ENCODE measurements around the gene NCOA3.
A peak's percentile ranks its signal among the peaks of the same experiment; 100 is the strongest.

Gene NCOA3

GRCh38 chr20:47648943-47649342 lies 147.3 kb downstream of the NCOA3 start:
- no peak for DNase-seq

- DNase-seq, result no peak
These were observed 150.6 kb downstream of the NCOA3 start for GRCh38 chr20:47652301-47652700.

DNA sequence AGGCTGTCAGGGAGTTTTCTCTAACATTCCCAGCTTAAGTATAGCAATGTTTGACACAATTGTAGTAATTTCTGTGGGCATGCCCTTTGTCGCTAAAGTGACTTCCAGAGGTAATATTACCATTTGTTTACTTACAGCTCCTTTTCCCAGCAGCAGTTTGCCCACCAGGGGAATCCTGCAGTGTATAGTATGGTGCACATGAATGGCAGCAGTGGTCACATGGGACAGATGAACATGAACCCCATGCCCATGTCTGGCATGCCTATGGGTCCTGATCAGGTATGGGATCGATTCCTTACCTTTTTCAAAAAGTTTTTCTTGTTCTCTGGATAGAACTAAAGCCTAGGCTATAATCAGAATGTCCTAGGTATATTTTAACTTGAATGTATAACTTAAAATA lies 151.1 kb downstream of the NCOA3 start:
- DNase-seq, result no peak

GRCh38 chr20:47653869-47654268 lies 152.2 kb downstream of the NCOA3 start:
- DNase-seq, result no peak

GRCh38 chr20:47654370-47654769 lies 152.7 kb downstream of the NCOA3 start:
- no peak for DNase-seq

- no peak for DNase-seq
These were observed 153.9 kb downstream of the NCOA3 start for GRCh38 chr20:47655635-47656034.

DNA sequence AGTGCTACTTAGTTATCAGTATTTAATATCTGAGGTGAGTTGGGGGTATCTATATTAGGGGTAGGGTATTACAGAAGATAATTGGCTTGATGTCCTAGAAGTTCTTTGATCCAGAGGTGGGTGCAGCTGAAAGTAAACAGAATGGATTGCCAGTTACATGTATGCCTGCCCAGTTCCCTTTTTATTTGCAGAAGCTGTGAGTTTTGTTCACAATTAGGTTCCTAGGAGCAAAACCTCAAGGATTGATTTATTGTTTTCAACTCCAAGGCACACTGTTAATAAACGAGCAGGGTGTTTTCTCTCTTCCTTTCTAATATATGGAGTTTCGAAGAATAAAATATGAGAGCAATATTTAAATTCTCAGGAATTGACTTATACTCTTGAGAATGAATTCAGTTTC lies 154.6 kb downstream of the NCOA3 start:
- DNase-seq, result no peak

- no peak for DNase-seq
These were observed 158.4 kb downstream of the NCOA3 start for GRCh38 chr20:47659904-47660601.

GRCh38 chr20:47660602-47660905 lies 158.9 kb downstream of the NCOA3 start:
- no peak for DNase-seq

DNA sequence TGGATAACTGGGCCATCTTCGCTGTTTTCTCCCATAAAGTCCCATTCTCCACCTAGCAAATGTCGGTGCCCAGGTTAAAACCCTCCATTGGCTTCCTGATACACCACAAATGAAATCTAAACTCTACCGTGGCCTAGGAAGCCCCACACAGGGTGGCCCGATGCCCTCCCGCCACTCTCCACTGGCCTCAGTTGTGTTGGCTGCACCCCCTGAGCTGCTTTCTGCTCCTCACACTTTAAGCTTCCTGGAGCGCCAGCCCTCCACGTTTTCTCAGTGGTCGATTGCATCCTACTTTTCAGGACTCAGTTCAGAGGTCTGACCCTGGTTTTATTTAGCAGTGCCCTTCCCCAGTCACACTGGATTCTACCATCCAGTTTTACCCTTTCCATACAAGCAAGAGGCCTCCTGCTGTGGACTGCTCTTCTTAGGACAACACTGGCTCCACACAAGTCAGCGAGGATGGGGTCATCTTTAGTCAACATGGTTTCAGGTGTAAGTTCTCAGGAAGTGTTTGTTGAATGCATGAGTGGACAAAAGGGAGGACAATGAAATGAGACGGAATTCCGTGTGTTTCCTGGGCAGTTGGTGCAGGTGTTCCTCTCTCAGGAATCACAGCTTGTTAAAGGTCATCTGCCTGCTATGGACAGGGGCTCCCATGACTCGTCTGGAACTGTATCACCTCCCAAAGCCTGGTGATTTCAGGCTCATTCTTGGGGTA lies 159.5 kb downstream of the NCOA3 start:
- DNase-seq, result no peak

DNA sequence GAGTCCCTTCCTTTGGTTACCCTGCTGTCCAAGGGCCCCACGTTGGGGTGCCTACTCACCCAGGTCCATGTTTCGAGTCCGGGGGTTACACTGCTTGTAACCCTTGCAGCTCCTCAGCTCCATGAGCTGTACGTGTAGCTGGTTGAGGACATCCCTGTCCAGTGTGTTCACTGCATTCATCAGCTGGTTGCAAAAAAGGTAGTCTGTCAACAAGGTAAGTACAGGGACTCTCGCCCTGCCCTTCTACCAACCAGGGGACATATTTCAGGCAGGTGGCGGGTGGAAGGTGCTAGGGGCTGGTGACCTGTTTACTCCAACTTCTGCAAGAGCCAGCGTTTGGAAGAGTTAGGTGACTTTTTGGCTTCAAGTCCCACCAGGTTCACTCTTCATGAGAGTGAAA lies 160.0 kb downstream of the NCOA3 start:
- DNase-seq, result no peak

- DNase-seq, result no peak
These were observed 161.0 kb downstream of the NCOA3 start for GRCh38 chr20:47662483-47663353.

GRCh38 chr20:47663354-47664067 lies 161.8 kb downstream of the NCOA3 start:
- peak; percentile 56 for DNase-seq

DNA sequence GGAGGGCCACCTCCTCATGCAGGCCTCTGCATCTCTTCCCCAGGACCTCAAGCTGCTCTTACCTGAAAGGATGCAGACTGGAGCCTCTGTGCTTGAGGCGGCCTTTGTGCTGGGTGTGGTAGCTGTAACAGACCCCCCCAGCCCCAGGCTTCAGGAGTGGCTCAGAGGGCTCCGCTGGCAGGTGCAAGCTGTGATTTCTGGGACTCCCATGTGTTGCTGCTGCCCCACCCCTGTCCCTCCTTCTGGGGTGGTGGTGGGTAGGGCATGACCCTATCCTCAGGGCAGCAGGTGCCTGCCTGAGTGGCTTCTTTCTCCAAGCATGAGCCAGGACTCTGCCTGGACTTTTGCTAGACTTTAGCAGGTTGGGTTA lies 162.4 kb downstream of the NCOA3 start:
- DNase-seq, result no peak

DNA sequence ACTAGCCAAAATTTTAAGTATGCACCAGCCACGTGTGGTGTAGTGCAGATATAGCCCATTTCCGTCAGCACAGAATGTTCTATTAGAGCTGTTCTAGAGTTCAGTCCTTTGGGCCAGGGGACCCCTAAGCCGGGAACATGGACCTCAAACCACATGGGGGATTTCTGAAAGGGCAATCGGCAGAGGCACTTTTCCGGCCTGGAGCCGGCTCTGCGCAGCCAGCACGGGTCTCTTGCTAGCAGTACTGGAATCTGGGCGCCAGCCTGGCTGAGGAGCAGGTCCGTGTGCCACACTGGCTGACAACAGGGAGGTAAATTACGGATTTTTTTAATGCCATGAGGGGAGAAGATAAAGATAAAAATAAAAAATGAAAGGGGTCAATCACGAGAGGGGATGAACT lies 163.1 kb downstream of the NCOA3 start:
- no peak for DNase-seq

DNA sequence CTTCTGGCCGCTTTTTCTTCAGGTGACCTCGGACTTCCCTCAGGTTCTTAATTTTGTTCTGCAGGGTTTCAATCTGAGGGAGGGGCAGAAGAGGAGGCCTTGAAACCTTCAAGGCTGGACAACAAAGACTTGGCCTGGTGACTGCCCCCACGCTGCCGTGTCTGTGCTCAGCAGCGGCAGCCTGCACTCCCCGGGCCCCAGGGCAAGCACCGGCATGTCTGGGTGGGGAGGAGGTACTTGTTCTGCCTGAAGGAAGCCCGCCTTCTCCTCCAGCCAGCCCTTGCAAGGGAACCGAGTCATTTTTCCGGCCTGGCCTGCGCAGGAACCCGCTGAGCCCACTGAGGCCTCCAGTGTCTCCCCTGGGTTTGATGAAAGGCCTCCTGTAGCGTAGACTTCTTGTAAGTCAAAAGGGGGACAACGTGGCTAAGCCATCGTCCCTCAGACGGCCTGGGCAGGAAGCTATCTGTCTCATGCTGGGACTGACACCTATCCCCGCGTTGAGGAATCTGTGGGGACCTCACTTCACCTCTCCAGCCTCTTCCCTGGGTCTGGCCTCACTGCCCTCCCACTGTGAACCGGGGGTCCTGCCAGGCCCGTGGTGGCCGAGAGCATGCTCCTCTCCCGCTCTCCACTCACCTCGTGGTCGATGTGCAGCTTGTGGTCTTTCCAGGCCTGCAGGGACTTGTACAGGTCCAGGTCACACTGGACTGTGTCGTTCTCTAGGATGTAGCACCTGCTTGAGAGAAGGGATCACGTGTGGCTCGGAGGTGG lies 163.7 kb downstream of the NCOA3 start:
- DNase-seq, result no peak

- no peak for DNase-seq
These were observed 164.6 kb downstream of the NCOA3 start for GRCh38 chr20:47666304-47666703.

- DNase-seq, result no peak
These were observed 165.4 kb downstream of the NCOA3 start for GRCh38 chr20:47667086-47667485.

GRCh38 chr20:47667531-47668312 lies 166.0 kb downstream of the NCOA3 start:
- no peak for DNase-seq

GRCh38 chr20:47668313-47669151 lies 166.8 kb downstream of the NCOA3 start:
- no peak for DNase-seq

DNA sequence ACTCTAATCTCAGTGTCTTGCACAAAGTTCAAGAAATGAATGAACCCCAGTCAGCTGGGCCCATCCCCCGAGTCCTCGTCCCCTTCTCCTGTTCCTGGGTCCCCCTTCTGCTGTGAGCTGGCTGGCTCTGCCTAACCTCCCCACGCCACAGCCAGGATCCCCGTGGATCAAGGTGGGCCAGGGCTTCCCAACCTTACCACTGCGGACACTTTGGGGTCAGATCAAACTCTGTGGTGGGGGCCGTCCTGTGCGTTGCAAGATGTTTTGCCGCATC lies 167.4 kb downstream of the NCOA3 start:
- no peak for DNase-seq
